T47D (cell line): ENCODE results near the gene BCS1L.

ENCODE experiments used
- DNase-seq, 2 experiments: peaks; one replicate each; pipeline versions ENCODE4 v3.0.0 to v3.0.0-alpha.2; 2011 to 2012; ENCODE audit warnings: low read depth in 1 of 2, low spot score in 1 of 2
- JUND ChIP-seq: IDR thresholded peaks from 2 replicates; pipeline ENCODE4 v1.6.1; 2012; ENCODE audit warnings: low read depth
- in situ Hi-C: cut with HindIII; loops from 2 replicates; pipeline ENCODE4 v1.10.0; 2016; ENCODE audit warnings: low sequenced_read_pairs, low pct_unique_long_range_greater_than_20kb

BCS1L gene, protein sequence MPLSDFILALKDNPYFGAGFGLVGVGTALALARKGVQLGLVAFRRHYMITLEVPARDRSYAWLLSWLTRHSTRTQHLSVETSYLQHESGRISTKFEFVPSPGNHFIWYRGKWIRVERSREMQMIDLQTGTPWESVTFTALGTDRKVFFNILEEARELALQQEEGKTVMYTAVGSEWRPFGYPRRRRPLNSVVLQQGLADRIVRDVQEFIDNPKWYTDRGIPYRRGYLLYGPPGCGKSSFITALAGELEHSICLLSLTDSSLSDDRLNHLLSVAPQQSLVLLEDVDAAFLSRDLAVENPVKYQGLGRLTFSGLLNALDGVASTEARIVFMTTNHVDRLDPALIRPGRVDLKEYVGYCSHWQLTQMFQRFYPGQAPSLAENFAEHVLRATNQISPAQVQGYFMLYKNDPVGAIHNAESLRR

DNA sequence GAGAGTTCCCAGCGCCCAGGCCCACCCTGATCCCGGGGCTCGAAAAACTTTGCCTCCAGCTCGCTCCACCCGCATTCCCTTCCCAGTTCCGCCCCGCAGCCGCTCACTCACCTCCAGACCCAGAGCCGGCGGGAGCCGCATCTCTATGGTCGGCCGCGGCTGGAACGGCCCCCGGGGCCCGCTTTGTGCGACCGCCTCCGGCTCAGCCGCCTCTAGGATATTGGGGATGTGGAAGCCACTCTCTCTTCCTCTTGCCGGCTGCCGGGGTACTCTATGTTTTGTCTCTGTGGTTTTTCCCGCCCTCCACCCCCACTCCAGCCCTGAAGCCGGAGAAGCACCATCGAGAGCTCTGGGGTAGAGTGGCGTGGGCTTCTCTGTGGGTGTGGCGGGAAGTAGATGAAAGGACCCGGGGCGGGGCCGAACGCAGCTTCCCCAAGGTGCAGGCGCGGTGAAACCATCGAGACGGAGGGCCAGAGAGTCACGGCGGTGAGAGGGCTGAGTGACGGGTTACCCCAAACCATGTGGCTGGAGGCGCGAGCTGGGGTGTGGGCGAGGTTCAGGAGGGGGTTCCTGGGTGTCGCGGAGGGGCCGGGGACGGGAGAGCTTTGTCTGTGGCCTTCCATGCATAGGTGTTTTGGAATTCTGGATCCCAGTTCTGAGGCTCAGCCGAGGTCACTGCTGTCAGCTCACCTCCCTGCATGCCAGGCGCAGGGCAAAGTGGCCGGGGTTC is at the start of gene BCS1L, which contains the start of gene ZNF142:
Gene BCS1L, plus strand, starts transcription at position 426 of the 730 bp plus-strand sequence. CDS start 1,305 bp downstream, outside the sequence.
Gene ZNF142, minus strand, starts transcription at position 366 of the 730 bp plus-strand sequence. CDS start 3,194 bp downstream, outside the sequence.
- no peak for TF ChIP-seq JUND
- in situ Hi-C loops, result no loop called here
- peak; percentile 79 to 89 for DNase-seq

GRCh38 chr2:218615868-218616315 is 43.6 kb upstream of the BCS1L start:
- TF ChIP-seq JUND, result no peak
- no peak for DNase-seq
- in situ Hi-C loops, result no loop called here

DNA sequence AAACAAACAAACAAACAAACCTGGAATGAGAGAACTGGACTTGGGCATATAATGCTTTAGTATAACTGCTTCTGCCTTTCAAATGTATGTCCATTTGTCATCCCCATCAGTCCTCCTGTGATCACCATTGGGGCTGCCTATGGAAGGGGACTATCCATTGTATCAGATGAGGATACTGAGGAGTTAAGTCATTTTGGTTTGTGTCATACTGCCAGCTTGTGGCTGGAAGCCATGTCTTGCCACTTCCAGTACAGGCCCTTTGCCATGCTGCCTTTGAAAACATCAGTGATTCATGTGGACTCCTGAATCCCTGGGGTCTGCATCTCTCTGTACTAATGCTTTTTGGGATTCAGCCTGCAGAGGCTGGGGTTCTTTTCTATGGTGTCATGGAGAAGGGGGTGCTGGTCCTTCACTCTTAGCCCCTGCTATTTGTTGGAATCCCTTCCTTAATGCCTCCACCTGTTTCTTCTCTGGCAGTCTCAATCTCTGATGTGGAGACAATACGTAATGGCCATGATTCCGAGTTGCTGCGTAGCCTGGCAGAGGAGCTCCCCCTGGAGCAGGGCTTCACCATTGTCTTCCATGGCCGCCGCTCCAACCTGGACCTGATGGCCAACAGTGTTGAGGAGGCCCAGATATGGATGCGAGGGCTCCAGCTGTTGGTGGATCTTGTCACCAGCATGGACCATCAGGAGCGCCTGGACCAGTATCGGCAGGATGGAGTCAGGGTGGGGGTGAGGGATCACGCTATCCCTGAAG is 41.2 kb upstream of the BCS1L start:
- DNase-seq, result peak in 1 of 2 experiments; percentile 37
- no peak for TF ChIP-seq JUND
- in situ Hi-C loops, result no loop called here

- in situ Hi-C loops, result no loop called here
These were observed 38.5 kb upstream of the BCS1L start for GRCh38 chr2:218621007-218621406.

DNA sequence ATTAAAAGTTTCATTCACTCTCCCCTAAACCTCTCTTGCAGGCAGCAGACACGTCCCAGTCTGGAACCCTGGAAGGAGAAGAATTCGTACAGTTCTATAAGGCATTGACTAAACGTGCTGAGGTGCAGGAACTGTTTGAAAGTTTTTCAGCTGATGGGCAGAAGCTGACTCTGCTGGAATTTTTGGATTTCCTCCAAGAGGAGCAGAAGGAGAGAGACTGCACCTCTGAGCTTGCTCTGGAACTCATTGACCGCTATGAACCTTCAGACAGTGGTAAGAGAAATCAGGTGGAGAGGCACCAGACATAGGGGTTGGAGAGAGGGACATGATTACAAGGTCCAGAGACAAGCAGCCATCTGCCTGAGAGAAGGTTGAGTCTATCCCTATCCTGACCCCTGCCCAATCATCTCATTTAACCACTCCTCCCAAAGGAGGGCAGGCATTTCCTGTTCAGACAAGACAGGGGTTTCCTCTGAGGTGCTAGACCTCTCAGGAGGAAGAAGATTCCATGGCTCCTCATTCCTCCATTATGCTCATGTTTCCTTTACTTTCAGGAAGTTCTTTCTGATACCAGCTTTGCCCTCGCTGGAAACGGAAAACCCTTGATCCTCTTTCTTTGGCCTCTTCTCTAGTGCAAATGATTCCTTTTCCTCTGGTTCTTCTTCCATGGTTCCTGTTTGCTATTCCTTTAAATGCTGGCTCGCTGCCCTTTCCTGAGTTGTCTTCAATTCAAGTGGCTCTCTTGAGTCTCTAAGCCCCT is 36.7 kb upstream of the BCS1L start:
- in situ Hi-C loops, result no loop called here
- peak in 1 of 2 experiments; percentile 20 for DNase-seq

More at GRCh38 chr2:218621007-218621406, 38.5 kb upstream of the BCS1L start:
- TF ChIP-seq JUND, result no peak
- DNase-seq, result no peak

GRCh38 chr2:218623366-218623705 is 36.1 kb upstream of the BCS1L start:
- no peak for DNase-seq
- TF ChIP-seq JUND, result no peak
- in situ Hi-C loops, result no loop called here

More for the DNA sequence above, 36.7 kb upstream of the BCS1L start:
- no peak for TF ChIP-seq JUND

DNA sequence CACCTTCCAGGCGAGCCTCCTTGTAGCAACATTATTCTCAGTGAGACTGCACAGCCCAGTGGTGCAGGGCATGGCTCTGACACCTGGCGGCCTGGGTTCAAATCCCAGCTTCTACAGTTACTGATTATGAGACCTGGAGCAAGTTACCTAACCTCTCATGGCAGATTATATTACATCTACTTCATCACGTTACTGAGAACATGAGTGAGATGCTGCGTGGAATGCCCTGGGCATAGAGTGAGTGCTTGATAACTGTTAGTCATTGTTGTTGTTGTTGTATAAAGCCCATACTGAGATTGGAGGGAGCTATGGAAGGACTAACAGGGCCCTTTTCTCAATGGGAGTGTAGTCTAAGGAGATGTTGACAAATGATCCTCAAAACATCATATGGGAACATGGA is 33.1 kb upstream of the BCS1L start:
- in situ Hi-C loops, result no loop called here
- DNase-seq, result no peak
- no peak for TF ChIP-seq JUND

DNA sequence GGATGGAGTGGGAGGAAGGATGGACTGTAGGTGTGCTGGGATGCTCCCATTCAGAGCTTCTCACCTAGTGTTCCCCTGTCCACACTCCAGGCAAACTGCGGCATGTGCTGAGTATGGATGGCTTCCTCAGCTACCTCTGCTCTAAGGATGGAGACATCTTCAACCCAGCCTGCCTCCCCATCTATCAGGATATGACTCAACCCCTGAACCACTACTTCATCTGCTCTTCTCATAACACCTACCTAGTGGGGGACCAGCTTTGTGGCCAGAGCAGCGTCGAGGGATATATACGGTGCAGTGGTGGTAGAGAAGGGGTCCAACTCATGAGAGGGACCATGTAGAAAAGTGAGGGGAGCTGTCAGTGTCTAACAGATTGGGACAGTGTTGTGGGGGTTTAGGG is 31.5 kb upstream of the BCS1L start:
- TF ChIP-seq JUND, result no peak
- no peak for DNase-seq
- in situ Hi-C loops, result no loop called here

DNA sequence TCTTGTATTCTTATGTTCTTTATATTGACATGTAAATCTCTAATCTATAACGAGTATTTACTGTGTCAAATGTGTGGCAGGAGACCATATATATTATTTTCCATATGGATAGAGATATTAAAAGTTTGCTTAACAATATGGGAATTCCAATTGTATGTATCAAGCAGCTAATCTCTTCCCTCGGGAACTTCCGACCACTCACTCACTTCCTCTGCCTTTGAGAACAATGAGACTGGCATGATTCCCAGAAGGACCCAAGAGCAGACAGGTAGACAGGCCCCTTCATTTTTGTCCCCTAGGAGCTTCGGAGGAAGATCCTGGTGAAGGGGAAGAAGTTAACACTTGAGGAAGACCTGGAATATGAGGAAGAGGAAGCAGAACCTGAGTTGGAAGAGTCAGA is 27.6 kb upstream of the BCS1L start:
- no peak for DNase-seq
- no peak for TF ChIP-seq JUND
- in situ Hi-C loops, result no loop called here

GRCh38 chr2:218635719-218636118 is 23.8 kb upstream of the BCS1L start:
- DNase-seq, result no peak
- TF ChIP-seq JUND, result no peak
- in situ Hi-C loops, result no loop called here

GRCh38 chr2:218638372-218638771 is 21.1 kb upstream of the BCS1L start:
- no peak for DNase-seq
- no peak for TF ChIP-seq JUND
- in situ Hi-C loops, result no loop called here
